ENCODE results near the gene POLR1A. TPM values are rescaled to one million over a fixed set of nuclear protein-coding genes. Genes with fewer than 3 reads are reported as not detected.

The POLR1A gene
- total RNA-seq, 3 donors from 2014 or later: 12.4 to 19.4 (median 13.1) TPM

DNA sequence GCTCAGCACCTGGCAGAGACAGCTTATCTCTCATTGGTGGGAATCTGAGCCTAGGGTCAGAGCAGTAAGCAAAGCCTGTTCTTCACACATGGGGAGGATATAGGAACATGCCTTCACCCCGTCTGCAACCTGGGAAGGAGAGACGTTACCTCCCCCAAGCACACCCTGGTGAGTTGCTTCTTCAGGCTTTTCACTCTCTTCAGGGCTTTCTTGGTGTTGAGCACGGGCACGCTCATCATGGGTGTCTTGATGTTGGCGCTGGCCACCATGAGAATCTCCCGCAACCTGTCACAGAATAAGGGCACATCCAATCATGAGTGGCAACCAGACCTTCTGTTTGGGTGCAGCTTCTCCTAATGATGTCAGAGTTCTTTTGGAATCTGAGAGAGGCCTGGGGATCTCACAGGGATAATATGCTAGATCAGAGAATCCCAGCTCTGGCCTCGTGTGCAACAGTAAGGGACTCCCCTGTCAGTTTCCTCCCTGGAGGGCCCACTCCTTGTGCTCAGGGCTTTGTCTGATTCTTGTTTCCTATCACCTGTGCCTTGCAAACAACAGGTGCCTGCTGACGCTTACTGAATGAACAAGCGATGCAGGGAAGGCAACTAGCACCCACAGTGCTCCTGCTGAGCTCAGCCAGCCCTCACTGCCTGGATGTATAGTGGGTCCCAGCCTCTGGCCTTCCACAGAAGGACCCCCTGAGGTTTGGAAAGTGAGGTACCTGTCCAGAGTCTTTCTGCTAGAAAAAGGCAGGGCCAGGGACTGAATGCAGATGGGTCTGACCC is 66.3 kb downstream of the POLR1A start:
- Histone ChIP-seq H3K36me3 (peaks cover 12% of the 10 kb centered on the region), H3K9me3 (no peaks in the 10 kb centered on the region), H3K27ac (peak overlapping the region; percentile 86 to 94), H3K4me3 (no peak overlapping the region), H3K4me1 (peaks cover 0 to 7% of the 10 kb centered on the region in 2 donors), H3K27me3 (no peaks in the 10 kb centered on the region)
- DNase-seq (ENCODE audit: low spot score in 2 of 2): peak in 1 of 2 donors; percentile 38
- intact Hi-C loops (cut with DNase I; ENCODE audit: low total_unique reads): no loop called here
- no peak for TF ChIP-seq POLR2A (IDR thresholded peaks at IDR 0.05)
- no peak for TF ChIP-seq POLR2AphosphoS5 (IDR thresholded peaks at IDR 0.05)
- TF ChIP-seq, protein P1, sequence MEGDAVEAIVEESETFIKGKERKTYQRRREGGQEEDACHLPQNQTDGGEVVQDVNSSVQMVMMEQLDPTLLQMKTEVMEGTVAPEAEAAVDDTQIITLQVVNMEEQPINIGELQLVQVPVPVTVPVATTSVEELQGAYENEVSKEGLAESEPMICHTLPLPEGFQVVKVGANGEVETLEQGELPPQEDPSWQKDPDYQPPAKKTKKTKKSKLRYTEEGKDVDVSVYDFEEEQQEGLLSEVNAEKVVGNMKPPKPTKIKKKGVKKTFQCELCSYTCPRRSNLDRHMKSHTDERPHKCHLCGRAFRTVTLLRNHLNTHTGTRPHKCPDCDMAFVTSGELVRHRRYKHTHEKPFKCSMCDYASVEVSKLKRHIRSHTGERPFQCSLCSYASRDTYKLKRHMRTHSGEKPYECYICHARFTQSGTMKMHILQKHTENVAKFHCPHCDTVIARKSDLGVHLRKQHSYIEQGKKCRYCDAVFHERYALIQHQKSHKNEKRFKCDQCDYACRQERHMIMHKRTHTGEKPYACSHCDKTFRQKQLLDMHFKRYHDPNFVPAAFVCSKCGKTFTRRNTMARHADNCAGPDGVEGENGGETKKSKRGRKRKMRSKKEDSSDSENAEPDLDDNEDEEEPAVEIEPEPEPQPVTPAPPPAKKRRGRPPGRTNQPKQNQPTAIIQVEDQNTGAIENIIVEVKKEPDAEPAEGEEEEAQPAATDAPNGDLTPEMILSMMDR (IDR thresholded peaks at IDR 0.05): no peak

DNA sequence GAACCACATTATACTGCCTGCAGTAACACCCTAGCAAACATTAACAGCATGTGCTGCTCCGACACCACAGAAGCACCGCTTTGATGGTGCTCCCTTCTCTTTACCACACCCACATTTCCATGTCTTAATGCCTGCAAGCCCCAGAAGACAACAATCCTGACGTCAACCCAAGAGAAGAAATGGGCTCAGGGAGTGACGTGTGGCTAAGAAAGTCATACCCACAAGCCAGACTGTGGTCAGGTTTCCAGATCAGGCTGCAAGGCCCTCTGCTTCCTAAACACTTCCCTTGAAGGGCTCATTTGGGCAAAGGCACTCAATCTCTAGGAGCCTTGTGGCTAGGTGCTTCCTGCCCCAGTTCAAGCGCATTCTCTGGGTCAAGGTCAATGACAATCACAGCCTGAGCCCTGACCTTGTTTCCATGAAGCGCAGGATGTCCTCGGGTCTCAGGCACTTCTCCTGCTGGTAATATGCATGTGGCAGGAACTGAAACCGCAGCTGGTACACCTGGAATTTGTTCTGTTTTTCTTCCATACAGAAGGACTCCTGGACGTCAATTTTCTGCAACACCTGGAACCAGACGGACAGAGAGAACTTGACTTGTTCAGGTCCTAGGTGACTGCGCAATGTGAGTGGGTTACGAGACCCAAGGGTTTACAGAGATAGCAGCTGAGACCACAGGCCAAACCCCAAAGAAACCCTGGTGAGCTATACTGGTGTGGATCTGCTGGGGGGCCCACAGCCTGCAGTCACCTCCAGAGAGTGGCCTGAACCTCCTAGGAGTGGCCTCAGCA is 67.2 kb downstream of the POLR1A start:
- Histone ChIP-seq H3K4me3 (no peak overlapping the region), H3K9me3 (no peaks in the 10 kb centered on the region), H3K4me1 (peaks cover 0 to 7% of the 10 kb centered on the region in 2 donors), H3K27ac (peak overlapping the region; percentile 86 to 94), H3K27me3 (no peaks in the 10 kb centered on the region), H3K36me3 (peaks cover 9% of the 10 kb centered on the region)
- no peak for TF ChIP-seq POLR2A (IDR thresholded peaks at IDR 0.05)
- intact Hi-C loops (cut with DNase I; ENCODE audit: low total_unique reads): no loop called here
- no peak for DNase-seq (ENCODE audit: low spot score in 2 of 2)

DNA sequence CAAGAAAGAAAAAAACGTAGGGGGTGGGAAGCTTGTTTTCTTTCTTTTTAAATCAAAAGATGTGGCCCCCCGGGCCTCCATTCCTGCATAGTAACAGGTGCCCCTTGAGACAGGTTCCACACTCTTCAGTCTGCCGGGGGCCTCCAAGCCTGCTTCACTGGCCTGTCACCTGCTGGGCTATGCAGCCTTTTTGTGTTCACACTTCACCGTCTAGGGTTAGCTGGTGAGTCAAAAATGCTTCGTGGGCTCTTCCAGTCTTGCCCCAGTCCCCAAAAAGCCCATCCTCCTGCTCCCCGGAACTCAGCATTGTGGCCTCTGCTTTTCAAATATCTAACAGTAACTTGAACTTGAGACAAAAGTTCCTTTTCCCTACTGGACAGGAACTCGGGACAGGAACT is 67.9 kb downstream of the POLR1A start:
- H3K4me1 ChIP-seq: peaks cover 0 to 7% of the 10 kb centered on the region in 2 donors
- TF ChIP-seq POLR2AphosphoS5 (IDR thresholded peaks at IDR 0.05) (no peak), POLR2A (IDR thresholded peaks at IDR 0.05) (no peak)
- TF ChIP-seq, protein P1 (IDR thresholded peaks at IDR 0.05): no peak
- peaks cover 7% of the 10 kb centered on the region for H3K36me3 ChIP-seq
- H3K9me3 ChIP-seq: no peaks in the 10 kb centered on the region
- DNase-seq (ENCODE audit: low spot score in 2 of 2): no peak
- H3K27ac ChIP-seq: peak overlapping the region; percentile 86 to 94
- H3K4me3 ChIP-seq: no peak overlapping the region
- intact Hi-C loops (cut with DNase I; ENCODE audit: low total_unique reads): no loop called here
- no peaks in the 10 kb centered on the region for H3K27me3 ChIP-seq

DNA sequence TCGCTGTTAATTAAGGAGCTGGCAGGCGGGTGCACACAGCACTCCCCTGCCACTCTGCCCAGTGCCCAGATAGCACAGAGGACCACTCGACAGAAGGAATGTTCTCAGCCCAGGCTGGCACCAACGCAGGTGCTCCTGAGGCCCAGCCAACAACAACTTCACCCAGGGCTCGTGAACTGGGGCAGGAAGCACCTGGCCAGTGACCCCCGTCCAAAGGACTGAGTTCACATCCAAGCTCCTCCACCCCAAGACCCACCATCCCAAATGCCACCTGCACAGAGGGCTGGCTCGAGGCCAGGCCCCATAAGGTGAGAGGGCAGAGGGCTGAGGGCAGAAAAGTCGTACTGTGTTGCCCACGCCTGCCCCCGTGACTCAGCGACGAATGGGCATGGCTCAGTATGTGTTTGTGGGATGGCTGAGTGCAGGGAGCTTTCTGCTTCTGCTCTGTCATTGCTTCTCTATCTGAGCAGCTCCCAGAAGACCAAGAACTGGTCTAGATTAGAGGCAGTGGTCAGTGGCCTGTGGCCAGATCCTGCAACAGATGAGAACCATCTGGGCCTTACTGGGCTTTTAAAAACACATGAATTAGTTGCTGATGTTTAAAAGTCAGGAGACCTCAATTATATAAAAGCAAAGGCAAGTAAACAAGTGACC is 68.4 kb downstream of the POLR1A start:
- Histone ChIP-seq H3K27me3 (no peaks in the 10 kb centered on the region), H3K4me3 (no peak overlapping the region), H3K9me3 (no peaks in the 10 kb centered on the region), H3K4me1 (peaks cover 0 to 7% of the 10 kb centered on the region in 2 donors), H3K27ac (peak overlapping the region; percentile 86 to 94), H3K36me3 (peaks cover 6% of the 10 kb centered on the region)
- intact Hi-C loops (cut with DNase I; ENCODE audit: low total_unique reads): no loop called here
- DNase-seq (ENCODE audit: low spot score in 2 of 2): peak in 1 of 2 donors; percentile 57
- TF ChIP-seq, protein P1 (IDR thresholded peaks at IDR 0.05): no peak
- TF ChIP-seq POLR2AphosphoS5 (IDR thresholded peaks at IDR 0.05) (peak; percentile 26 to 48 (median 33)), POLR2A (IDR thresholded peaks at IDR 0.05) (no peak)

DNA sequence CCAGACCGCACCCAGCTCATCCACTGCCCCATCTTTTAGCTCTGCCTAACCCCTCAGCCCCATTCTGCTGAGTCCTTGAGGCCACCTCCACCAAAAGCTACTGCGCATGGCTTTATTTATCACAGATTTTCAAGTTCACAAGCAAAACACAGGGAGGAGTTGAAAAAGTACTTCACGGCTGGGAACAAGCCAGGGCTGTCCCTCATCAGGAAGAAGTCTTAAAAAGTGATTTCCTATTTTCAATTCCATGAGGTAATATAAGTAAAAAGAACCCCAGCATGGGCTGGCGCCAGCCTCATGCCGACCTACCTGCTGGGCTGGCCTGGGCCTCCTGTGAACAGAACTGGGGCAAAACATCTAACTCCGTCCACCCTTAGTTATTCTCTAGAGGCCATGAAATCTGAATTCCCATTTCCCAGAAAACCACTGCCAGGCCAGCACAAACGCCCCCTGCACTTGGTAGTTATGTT is 69.0 kb downstream of the POLR1A start:
- Histone ChIP-seq H3K27ac (peak overlapping the region; percentile 86 to 94), H3K36me3 (peaks cover 2% of the 10 kb centered on the region), H3K4me3 (no peak overlapping the region), H3K27me3 (no peaks in the 10 kb centered on the region), H3K9me3 (no peaks in the 10 kb centered on the region), H3K4me1 (peaks cover 0 to 7% of the 10 kb centered on the region in 2 donors)
- DNase-seq (ENCODE audit: low spot score in 2 of 2): no peak
- TF ChIP-seq POLR2A (IDR thresholded peaks at IDR 0.05) (no peak), POLR2AphosphoS5 (IDR thresholded peaks at IDR 0.05) (peak in 1 of 3 donors; percentile 11)
- TF ChIP-seq, protein P1 (IDR thresholded peaks at IDR 0.05): no peak
- intact Hi-C loops (cut with DNase I; ENCODE audit: low total_unique reads): no loop called here
